HG02588 (cell line): Measurements from ENCODE around the gene ABCC10.
"Not testable (repeated sequence)": the region's sequence is repeated elsewhere in the genome, so short reads cannot be mapped to it uniquely, and the experiment has no call there.

Source experiments
- ATAC-seq: cut with Tn5 transposase; IDR thresholded peaks from one replicate; pipeline ENCODE4 v1.9.1; 2021; ENCODE audit warnings: mild to moderate bottlenecking, moderate library complexity; ENCODE audit not compliant: unreplicated experiment

The ABCC10 gene, protein sequence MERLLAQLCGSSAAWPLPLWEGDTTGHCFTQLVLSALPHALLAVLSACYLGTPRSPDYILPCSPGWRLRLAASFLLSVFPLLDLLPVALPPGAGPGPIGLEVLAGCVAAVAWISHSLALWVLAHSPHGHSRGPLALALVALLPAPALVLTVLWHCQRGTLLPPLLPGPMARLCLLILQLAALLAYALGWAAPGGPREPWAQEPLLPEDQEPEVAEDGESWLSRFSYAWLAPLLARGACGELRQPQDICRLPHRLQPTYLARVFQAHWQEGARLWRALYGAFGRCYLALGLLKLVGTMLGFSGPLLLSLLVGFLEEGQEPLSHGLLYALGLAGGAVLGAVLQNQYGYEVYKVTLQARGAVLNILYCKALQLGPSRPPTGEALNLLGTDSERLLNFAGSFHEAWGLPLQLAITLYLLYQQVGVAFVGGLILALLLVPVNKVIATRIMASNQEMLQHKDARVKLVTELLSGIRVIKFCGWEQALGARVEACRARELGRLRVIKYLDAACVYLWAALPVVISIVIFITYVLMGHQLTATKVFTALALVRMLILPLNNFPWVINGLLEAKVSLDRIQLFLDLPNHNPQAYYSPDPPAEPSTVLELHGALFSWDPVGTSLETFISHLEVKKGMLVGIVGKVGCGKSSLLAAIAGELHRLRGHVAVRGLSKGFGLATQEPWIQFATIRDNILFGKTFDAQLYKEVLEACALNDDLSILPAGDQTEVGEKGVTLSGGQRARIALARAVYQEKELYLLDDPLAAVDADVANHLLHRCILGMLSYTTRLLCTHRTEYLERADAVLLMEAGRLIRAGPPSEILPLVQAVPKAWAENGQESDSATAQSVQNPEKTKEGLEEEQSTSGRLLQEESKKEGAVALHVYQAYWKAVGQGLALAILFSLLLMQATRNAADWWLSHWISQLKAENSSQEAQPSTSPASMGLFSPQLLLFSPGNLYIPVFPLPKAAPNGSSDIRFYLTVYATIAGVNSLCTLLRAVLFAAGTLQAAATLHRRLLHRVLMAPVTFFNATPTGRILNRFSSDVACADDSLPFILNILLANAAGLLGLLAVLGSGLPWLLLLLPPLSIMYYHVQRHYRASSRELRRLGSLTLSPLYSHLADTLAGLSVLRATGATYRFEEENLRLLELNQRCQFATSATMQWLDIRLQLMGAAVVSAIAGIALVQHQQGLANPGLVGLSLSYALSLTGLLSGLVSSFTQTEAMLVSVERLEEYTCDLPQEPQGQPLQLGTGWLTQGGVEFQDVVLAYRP (N-terminal part only)

DNA sequence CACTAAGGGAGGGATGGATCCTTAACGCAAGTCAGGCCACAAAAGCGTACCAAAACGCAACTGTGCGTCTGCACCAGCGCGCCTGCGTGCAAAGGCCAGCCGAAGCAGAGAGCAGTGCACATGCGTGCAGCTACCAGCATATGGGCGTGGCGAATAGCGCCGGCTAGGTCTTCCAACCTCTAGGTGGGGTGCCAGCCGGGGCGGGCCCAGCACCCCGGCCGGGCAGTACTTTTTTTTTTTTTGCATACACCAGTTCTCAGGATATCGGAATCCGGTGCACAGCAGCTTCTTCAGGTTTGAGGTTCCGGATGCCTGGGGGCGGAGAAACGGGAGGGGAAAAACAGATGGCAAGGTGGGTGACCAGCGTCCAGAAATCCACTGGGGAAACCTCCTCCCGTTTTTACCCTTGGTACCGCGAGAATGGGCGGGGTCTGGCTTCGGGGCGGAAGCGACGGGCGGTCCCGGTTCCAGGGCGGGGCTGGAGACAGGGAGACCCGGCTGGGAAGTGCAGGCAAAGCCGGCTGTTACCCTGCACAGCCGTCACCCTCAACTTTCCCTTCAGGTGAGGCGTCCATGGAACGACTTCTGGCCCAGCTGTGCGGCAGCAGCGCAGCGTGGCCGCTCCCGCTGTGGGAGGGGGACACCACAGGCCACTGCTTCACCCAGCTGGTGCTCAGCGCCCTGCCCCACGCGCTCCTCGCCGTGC lies at the start of gene ABCC10:
Gene ABCC10, plus strand, starts transcription at position 136 of the 706 bp plus-strand sequence. Its CDS starts 438 bp downstream, at position 574.
- ATAC-seq: peak; percentile 86

DNA sequence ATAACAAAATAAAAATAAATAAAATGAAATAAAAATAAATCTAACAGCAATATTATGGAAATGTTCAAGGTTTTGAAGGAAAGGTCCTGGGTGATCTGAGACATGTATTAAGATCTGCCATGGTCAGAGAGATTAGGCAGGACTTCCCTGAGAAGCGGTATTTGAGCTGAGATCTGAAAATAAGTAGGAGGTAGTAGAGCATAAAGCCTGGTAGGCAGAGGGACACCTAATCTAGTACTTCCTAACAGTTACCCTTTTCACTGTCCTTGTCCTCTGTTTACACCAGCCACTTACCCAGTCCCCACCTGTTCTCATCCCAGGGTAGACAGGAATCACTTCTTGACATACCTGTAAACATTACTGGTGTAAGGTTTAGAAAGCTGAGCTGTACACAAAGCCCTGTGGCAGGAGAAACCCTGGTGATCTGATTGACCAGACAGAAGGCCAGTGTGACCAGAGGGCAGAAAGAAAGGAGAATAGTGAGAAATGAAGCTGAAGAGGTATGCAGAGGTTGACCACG lies 49.6 kb upstream of the ABCC10 start:
- ATAC-seq: no peak

DNA sequence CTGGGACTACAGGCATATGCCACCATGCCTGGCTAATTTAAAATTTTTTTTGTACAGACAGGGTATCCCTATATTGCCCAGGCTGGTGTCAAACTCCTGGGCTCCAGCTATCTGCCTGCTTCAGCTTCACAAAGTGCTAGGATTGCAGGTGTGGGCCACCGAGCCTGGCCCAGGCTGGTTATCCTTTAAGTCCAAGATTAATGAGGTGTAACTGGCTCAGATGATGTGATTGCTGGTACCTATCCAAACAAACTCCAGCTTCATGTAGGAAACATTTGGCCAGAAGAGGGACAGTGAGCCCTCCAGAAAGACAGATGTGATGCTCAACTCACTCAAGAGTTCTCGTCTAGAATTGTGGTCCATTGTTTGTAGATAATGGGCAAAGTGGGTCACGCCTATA lies 48.7 kb upstream of the ABCC10 start:
- ATAC-seq: no peak

DNA sequence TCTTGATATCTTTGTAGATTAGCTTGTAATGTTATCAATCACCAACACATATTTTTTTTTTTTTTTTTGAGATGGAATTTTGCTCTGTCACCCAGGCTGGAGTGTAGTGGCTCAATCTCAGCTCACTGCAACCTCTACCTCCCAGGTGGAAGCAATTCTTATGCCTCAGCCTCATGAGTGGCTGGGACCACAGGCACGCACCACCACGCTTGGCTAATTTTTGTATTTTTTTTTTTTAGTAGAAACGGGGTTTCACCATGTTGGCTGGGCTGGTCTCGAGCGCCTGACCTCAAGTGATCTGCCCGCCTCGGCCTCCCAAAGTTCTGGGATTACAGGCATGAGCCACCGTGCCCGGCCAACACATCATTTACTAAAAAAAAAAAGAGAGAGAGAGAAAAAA lies 46.5 kb upstream of the ABCC10 start:
- ATAC-seq: not testable (repeated sequence)

DNA sequence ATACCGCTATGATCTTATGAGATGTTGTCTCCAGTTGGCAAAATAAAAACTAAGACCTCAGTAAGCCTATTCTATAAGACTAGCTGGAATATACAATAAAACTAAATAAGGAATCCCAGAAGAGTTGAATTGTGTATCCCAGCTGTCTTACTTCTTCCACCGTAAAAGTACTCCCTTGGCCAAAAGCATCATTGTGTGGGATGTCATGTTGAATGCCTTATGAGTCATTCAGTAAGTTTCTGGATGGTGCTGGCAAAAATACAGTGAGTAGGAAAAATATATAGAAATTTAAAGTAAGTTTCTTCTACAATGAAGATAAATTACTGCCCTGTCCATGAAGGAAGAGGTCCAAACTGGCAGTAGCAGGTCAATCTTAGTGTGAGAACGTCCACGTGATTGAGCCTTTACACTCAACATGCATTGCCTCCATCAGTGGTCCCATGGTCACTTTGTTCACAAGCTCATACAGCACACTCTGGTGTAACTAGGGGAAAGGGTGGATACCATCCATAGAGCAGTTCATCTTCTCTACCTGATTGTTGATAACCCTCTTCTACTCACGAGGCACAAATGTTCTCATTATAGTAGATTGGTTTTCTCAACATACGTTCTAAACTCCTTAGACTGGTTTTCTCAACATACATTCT lies 44.2 kb upstream of the ABCC10 start:
- no peak for ATAC-seq

DNA sequence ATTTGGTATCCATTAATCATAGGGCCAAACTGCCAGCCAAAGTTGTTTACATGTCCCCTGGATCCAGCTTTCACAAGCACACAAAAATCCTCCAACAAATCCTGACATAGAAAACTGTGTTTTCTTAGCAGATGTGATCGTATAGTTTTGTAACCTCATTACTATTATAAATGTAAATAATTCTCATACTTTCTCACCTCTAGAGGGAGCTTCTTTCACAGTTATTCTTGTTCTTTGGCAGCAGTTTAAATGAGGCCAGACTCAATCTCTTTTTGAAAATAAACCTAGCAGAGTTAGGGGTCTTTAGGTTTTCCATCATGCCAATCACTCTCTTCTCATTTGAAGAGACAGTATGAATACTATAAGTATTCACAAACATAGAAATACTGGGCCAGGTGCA lies 40.8 kb upstream of the ABCC10 start:
- no peak for ATAC-seq

DNA sequence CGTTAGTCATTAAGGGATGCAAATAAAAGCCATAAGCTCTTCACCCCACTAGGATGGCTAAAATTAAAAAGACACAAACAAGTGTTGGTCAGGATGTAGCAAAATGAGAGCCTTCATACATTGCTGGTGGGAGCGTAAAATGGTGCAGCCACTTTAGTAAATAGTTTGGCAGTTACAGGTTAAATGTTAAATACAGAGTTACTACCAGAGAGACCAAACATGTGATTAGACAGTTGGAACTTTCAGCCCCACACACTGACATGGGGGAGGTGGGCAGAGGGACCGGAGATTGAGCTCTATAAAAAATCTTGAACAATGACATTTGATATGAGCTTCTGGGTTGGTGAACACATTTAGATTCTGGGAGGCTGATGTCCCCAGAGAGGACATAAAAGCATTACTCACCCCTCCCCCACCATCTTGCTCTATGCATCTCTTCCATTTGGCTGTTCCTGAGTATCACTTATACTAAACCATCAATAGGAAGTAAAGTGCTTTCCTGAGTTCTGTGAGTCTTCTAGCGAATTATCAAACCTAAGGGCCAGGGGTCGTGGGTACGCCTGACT lies 37.5 kb upstream of the ABCC10 start:
- ATAC-seq: no peak

DNA sequence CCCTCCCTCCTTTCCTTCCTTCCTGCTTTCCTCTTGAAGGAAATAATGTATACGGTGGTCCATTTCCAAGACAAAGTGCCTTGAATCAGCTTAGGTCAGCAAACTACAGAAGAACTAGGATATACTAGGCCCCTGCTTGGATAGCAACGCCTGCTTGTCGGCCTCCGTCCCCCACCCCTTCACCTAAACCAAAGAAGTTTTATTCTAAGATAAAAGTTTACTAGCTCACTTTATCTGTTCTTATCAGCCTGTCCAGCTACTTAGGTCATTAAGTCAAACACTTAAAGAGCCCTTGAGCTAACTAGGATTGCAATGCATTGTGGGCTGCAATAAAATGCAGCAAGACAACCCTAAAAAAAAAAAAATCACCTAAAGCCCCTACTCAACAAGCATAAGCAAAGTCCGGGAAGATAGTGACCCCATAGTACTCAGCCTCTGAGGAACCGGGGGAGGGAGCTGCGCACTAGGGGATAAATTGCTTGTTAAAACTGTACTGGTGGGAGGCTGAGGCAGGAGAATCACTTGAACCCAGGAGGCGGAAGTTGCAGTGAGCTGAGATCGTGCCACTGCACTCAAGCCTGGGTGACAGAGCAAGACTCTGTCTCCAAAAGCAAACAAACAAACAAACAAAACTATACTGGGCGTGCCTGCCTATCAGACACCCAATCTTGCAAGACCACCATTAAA lies 36.4 kb upstream of the ABCC10 start:
- not testable (repeated sequence) for ATAC-seq

DNA sequence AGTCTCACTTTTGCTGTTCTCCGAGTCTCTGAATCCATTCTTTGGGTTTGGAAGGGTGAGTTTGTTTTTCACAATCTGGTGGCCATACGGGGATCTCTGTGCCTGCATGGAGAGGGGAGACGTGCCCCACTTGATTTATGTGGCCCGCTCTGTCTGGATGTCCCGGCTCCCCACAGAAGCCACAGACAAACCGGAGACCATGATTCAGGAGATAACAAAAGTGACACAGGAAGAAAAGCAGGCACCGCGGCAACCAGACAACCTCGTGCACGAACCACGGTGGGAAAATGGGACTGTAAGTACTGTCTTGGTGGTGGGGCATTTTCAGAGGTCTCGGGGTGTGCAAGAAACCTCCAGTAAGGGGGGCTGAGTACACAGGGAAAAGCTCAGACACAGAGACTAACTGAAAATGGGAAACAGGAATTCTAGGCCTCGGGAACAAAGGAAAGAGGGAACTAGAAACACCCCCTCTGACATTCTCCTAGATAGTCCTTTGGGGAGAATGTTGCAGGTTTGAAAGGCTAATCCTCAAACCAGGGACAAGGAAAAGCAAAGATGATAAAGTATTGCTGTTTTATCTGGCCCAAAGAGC lies 35.8 kb upstream of the ABCC10 start:
- ATAC-seq: no peak

DNA sequence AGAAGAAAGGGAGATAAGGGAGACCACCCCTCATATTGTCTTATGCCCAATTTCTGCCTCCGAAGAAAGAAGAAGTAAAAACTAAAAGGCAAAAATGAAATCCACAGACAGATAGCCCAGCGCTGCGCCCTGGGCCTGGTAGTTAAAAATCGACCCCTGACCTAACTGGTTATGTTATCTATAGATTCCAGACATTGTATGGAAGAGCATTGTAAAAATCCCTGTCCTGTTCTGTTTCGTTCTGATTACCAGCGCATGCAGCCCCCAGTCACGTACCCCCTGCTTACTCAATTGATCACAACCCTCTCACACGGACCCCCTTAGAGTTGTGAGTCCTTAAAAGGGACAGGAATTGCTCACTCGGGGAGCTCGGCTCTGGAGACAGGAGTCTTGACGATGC lies 34.2 kb upstream of the ABCC10 start:
- ATAC-seq: not testable (repeated sequence)

DNA sequence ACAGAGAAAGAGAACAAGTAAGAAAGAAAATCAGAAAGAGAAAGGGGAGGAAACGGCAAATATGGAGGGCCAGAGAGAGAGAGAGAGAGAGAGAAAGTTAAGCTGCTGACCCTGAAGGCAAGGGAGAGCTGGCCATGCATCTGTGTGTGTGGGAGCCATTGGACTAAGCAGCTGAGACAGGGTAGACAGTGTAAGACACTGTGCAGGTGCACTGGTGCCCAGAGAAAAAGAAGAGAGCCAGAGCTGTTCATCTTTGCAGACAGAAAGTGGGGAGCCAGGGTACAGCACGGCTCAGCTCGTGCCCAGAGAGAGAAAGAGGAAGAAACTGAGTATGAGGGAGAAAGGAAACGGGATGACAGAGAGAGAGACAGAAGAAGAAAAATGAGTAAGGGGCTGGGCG lies 33.7 kb upstream of the ABCC10 start:
- ATAC-seq: no peak

DNA sequence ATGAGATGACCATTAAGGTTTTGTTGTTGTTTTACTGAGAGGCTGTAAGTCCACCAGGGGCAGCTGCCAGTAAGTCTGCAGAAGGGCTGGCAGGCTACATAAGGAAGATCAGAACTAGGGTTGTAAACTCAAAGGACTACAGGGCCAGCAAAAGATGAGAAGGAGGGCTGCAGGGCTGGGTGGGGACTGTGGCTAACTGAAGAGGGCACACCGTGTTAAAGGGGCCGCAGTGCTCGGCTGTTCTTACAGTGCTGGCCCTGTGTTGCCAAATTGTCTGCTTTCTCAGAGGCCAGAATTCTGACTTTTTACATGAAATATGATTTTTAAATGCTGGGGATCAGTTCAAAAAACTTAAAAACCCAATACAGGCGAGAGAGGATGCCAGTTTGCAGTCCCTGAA lies 32.4 kb upstream of the ABCC10 start:
- no peak for ATAC-seq

DNA sequence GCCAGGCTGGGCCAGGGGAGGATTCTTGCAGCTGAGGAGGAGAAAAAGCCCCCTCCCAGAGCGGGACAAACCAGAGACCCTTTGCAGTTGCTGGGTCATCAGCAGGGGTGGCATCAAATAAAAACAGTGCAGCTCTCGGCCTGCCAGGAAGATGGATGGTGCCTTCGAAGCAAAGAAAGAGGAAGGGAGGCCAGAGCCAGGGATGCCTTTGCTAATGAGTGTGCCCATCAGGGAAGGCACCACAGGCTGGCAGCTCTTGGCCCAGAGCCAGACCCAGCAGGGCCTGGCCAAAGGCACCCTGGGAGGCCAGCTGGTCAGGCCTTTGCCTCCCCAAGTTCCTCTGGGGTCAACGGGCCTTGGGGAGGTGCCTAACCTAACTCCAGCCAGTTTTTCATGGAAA lies 31.6 kb upstream of the ABCC10 start:
- no peak for ATAC-seq

DNA sequence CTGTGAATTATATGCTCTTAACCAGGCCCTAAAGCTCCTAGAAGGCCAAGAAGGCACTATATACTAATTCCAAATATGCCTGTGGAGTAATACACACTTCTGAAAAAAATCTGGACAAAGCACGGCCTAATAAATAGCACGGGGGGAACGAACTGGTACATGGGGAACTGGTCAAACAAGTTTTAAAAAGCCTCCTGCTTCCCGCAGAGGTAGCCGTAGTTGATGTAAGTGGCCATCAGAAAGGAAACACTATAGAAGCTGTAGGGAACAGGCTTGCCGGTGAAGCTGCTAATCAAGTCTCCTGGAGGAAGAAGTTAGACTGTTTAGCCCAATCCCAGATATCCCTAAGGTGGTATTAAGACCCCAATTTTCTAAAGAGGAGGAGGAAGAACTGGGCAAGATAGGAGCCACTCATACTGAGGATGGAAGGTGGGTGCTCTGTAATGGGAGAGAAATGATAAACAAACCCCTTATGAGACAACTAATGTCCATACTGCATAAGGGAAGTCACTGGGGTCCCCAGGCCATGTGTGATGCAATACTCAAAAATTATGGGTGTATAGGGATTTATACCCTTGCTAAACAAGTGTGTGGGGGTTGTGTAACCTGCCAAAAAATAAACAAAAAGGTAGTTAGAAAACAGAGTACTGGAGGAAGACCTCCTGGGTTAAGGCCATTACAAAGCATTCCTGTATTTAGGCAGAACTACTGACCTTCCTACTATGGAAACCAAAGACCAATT lies 30.8 kb upstream of the ABCC10 start:
- ATAC-seq: no peak

DNA sequence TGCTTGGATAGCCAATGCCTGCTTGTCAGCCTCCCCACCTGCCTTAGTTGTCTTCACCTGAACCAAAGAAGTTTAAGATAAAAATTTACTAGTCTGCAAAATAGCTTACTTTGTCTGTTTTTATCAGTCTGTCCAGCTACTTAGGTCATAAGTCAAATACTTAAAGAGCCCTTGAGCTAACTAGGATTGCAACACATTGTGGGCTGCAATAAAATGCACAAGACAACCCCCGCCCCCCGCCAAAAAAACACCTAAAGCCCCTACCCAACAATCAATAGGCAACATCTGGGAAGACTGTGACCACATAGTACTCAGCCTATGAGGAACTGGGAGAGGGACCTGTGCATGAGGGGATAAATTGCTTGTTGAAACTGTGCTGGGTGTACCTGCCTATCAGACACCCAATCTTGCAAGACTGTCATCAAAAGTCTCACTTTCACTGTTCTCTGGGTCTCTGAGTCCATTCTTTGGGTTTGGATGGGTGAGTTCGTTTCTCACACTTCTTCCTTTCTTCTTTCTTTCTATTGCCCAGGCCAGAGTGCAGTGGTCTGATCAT lies 27.3 kb upstream of the ABCC10 start:
- ATAC-seq: no peak

DNA sequence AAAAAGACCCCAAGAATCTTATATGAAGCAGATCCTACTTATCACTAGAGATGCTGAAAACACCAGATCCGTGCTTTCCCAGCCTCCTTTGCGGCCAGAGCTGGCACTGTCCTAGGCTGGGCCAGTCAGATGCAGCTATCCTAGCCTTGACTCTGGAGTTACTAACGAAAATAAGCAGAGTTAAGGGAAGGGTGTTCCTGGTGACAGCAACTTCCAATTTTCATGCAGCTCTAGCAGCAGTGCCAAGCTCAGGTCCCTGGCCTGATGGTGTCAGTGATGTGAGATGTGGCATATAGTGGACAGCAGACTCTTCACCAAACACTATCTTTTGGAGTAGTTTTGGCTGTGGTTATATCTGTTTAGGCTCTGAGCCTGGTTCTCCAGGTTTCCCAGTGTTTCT lies 25.6 kb upstream of the ABCC10 start:
- no peak for ATAC-seq

DNA sequence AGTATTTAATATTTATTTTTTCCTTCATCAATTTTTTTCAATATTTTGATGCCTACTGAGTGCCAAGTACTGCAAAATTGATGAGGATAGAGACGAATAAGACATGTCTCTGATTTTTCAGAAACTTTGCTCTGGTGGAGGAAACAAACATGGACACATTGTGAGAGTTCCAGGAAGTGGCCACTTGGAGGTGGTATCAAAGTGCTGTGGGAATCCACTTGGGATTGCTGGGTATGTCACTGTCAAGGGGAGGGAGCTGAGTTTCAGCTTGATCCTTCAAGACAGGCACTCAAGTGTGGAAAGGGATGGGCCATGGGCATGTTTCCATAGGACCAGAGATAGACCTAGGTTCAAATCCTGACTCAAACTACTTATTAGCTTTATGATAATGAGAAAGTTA lies 24.5 kb upstream of the ABCC10 start:
- no peak for ATAC-seq

DNA sequence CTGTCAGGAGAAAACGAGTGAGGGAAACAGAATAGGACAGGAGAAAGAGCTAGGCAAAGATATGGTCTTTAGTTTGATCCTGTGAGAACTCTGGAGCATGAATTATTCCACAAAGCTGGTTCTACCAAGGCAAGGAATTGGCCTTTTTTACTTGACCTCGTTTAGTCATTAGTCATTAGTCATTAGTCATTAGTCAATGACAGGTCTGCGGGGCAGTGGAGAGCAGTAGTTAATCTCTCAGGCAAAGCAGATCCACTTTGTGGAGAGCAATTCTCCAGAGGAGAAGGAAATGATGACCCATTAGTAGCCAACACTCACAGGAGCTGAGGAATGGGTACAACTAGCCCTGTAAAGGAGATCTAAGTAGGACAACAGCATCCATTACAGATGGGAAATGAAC lies 22.0 kb upstream of the ABCC10 start:
- no peak for ATAC-seq
